HCT116 (cell line): ENCODE measurements around the gene PRKG1.

Experiments
- CEBPB ChIP-seq: IDR thresholded peaks from 2 replicates; pipeline ENCODE4 v1.6.1; 2012; ENCODE audit warnings: low read depth
- CTCF ChIP-seq, 3 experiments: fragments of 200-600 bp in 1 of 3; sonication (generic) in 1 of 3; IDR thresholded peaks in 2 of 3; conservative IDR thresholded peaks in 1 of 3; 2 replicates each; pipeline ENCODE4 v1.5.1; 2012 to 2017; ENCODE audit warnings: low read depth in 2 of 3, low read length in 2 of 3, antibody characterized with exemption in 1 of 3, borderline replicate concordance in 1 of 3, control low read depth in 1 of 3, mild to moderate bottlenecking in 1 of 3, mixed read lengths in 1 of 3, mixed run types in 1 of 3, moderate library complexity in 1 of 3; ENCODE audit not compliant: insufficient read depth in 1 of 3
- EZH2 ChIP-seq: fragments of 200-600 bp; sonication (generic); IDR thresholded peaks from 2 replicates; pipeline ENCODE4 v1.6.1; 2017; ENCODE audit warnings: antibody characterized with exemption, mixed run types
- POLR2AphosphoS5 ChIP-seq: IDR thresholded peaks from 2 replicates; pipeline ENCODE4 v1.6.1; 2011; ENCODE audit warnings: mild to moderate bottlenecking, low read depth, low read length, moderate library complexity
- RAD21 ChIP-seq: IDR thresholded peaks from 2 replicates; pipeline ENCODE4 v1.6.1; 2012; ENCODE audit warnings: low read depth, mild to moderate bottlenecking
- REST ChIP-seq: IDR thresholded peaks from 2 replicates; pipeline ENCODE4 v1.6.1; 2012; ENCODE audit warnings: low read depth
- ZNF274 ChIP-seq: fragments of 200-500 bp; sonication (Bioruptor generic); IDR thresholded peaks from 2 replicates; pipeline ENCODE4 v1.6.1; 2014; ENCODE audit warnings: mild to moderate bottlenecking, low read depth, low read length, inconsistent platforms

GRCh38 chr10:51178634-51179033 lies 104.3 kb downstream of the PRKG1 start:
- TF ChIP-seq POLR2AphosphoS5 (no peak), CTCF (IDR thresholded peaks at IDR 0.05 in 2 of 3, conservative IDR thresholded peaks at IDR 0.05 in 1 of 3; ENCODE audit: borderline replicate concordance in 1 of 3, insufficient read depth in 1 of 3, low read depth in 2 of 3, low read length in 2 of 3) (no peak), ZNF274 (no peak), CEBPB (no peak), EZH2 (no peak), REST (no peak), RAD21 (no peak)
